Measurements from ENCODE around the gene RNF32.

- TF ChIP-seq POLR2A (IDR thresholded peaks at IDR 0.05) (no peak), CTCF (IDR thresholded peaks at IDR 0.05) (no peak)
These were observed 15.4 kb downstream of the RNF32 start for GRCh38 chr7:156655983-156656382.
